T-cell (primary cell): ENCODE data around the gene RP2. TPM values are rescaled to one million over a fixed set of nuclear protein-coding genes. Genes with fewer than 3 reads are reported as not detected.

Experiments
- total RNA-seq, 35 experiments: library from RNA in 6 of 35; stranded (reverse) in 6 of 35; fragments of 120-200 nt in 1 of 35; gene quantifications; one replicate each; pipeline versions ENCODE4 v1.2.1 to v1.2.4 and lab custom pipeline; 2013 to 2026

The RP2 gene
- total RNA-seq, 5 donors from 2014 or later (not counting 1 experiment from before 2014, with no cell fraction given), result 3.5 to 7.2 (median 6.7) TPM

Other genes with a start within 250 kb of the RP2 start
- gene SLC9A7, start 77.9 kb upstream of the RP2 start, total RNA-seq, result 1 to 10 TPM; 2.3 to 6.3 (median 3.7) TPM
- 1 to 10 TPM in 3 of 5 donors, under 1 TPM in 2; 0.21 to 1.3 (median 1.0) TPM for gene JADE3, start 75.4 kb downstream of the RP2 start, total RNA-seq
- gene RGN, start 241.4 kb downstream of the RP2 start, total RNA-seq, result under 1 TPM in 1 of 5 donors, not detected in 4; 0.32 TPM